ENCODE results near the gene FAM9C. TPM values are rescaled to one million over a fixed set of nuclear protein-coding genes. Genes with fewer than 3 reads are reported as not detected.
A peak's percentile ranks its signal among the peaks of the same experiment; 100 is the strongest.

Gene FAM9C
- total and polyA plus RNA-seq, 2 donors (not counting 1 experiment from before 2014, with no cell fraction given), result not detected

GRCh38 chrX:13092455-13092941 is 48.1 kb upstream of the FAM9C start:
- H3K79me2 ChIP-seq (ENCODE audit: control insufficient read depth, insufficient read depth, low read length), result no peaks in the 10 kb centered on the region
- DNase-seq (peak; percentile 87), ATAC-seq (ENCODE audit: low read depth) (peak; percentile 80)
- H3K27me3 ChIP-seq (replicated peaks in 1 of 4; ENCODE audit: control extremely low read depth in 1 of 4, control insufficient read depth in 3 of 4, insufficient read depth in 4 of 4, low read length in 3 of 4), result no peaks in the 10 kb centered on the region
- H3K4me1 Mint-ChIP-seq, result peaks cover 65% of the 10 kb centered on the region
- no peaks in the 10 kb centered on the region for H3K36me3 ChIP-seq (replicated peaks in 1 of 2; ENCODE audit: control extremely low read depth in 1 of 2, control insufficient read depth in 1 of 2, extremely low read depth in 1 of 2, insufficient read depth in 2 of 2, low read length in 1 of 2)
- 7% methylated on average over 3 of the region's 7 CpGs for WGBS (ENCODE audit: insufficient coverage)
- H3K27ac Mint-ChIP-seq, result peak overlapping the region; percentile 92
- H3K4me2 ChIP-seq (replicated peaks; ENCODE audit: low read depth, low read length, poor library complexity, severe bottlenecking), result peak overlapping the region; percentile 59
- TF ChIP-seq CTCF (IDR thresholded peaks at IDR 0.05) (peak; percentile 29), EZH2 (IDR thresholded peaks at IDR 0.05; ENCODE audit: borderline replicate concordance, insufficient read depth, low read depth, low read length, poor library complexity, severe bottlenecking) (no peak)
- no peaks in the 10 kb centered on the region for H3K9me3 Mint-ChIP-seq (ENCODE audit: insufficient read depth)
- H3K9me3 ChIP-seq (ENCODE audit: control extremely low read depth in 1 of 3, control insufficient read depth in 2 of 3, insufficient read depth in 1 of 3, low read length in 2 of 3), result peaks cover 0 to 3% (median 0%) of the 10 kb centered on the region in 3 donors
- ChIA-PET POLR2A (interaction anchor here (0.6 to 9.7 kb wide), 7 partner anchors 9 to 396 kb away, joined by 3 to 129 read pairs (median 9); partner anchors contain the start of gene TMSB4X), CTCF (interaction anchor here (1.0 to 9.7 kb wide), 18 partner anchors 10 to 400 kb away, joined by 3 to 173 read pairs (median 8); partner anchors contain the start of gene TMSB4X)
- H3K27me3 Mint-ChIP-seq, result no peaks in the 10 kb centered on the region
- intact Hi-C loops (cut with micrococcal nuclease), result loop anchor here (1.0 to 10.0 kb wide), 6 partner anchors 117 to 396 kb away; partner anchors contain the start of gene TMSB4X
- peak overlapping the region in 2 of 5 experiments; percentile 8 to 18 for H3K4me3 ChIP-seq (ENCODE audit: control extremely low read depth in 1 of 5, extremely low read depth in 1 of 5, insufficient read depth in 1 of 5, low read depth in 2 of 5, low read length in 4 of 5)
- H3K27ac ChIP-seq (ENCODE audit: low read length in 2 of 2), result peak overlapping the region; percentile 82 to 89
- peak overlapping the region; percentile 9 for H2AFZ ChIP-seq (ENCODE audit: insufficient read depth, low read depth, low read length, poor library complexity, severe bottlenecking)
- peak overlapping the region; percentile 64 for H3K4me3 Mint-ChIP-seq
- H3K4me1 ChIP-seq (ENCODE audit: control insufficient read depth in 2 of 2, insufficient read depth in 2 of 2, low read length in 2 of 2), result peaks cover 57 to 63% of the 10 kb centered on the region in 2 donors
- no peaks in the 10 kb centered on the region for H4K20me1 ChIP-seq (ENCODE audit: control insufficient read depth, insufficient read depth, low read length, poor library complexity, severe bottlenecking)
- peak overlapping the region; percentile 24 for H3K9ac ChIP-seq (ENCODE audit: low read length)

Data from B cell (primary cell).